ENCODE results near the gene CNP.

The CNP gene

GRCh38 chr17:41966463-41967140 is at the start of gene CNP:
Gene CNP (plus strand): TSS chr17:41966795. CDS start chr17:41966885, 90 bp downstream.
- H3K4me3 ChIP-seq (ENCODE audit: low read length): peak within 1 kb of the TSS; percentile 89
- peak within 1 kb of the TSS; percentile 57 for H3K9ac ChIP-seq (ENCODE audit: low read length)
- H3K36me3 ChIP-seq (ENCODE audit: control insufficient read depth, insufficient read depth, low read length): peaks cover 6% of the 10 kb centered on the region
- peaks cover 14% of the 10 kb centered on the region for H3K4me1 ChIP-seq (ENCODE audit: control insufficient read depth, insufficient read depth, low read length)
- H3K27ac ChIP-seq (ENCODE audit: low read depth, low read length): peak within 1 kb of the TSS; percentile 79
- no peaks in the 10 kb centered on the region for H3K27me3 ChIP-seq (ENCODE audit: control insufficient read depth, insufficient read depth, low read length)

GRCh38 chr17:41917192-41917591 is 49.4 kb upstream of the CNP start:
- no peak overlapping the region for H3K9ac ChIP-seq (ENCODE audit: low read length)
- no peak overlapping the region for H3K27ac ChIP-seq (ENCODE audit: low read depth, low read length)
- H3K4me1 ChIP-seq (ENCODE audit: control insufficient read depth, insufficient read depth, low read length): peaks cover 10% of the 10 kb centered on the region
- H3K27me3 ChIP-seq (ENCODE audit: control insufficient read depth, insufficient read depth, low read length): no peaks in the 10 kb centered on the region
- H3K36me3 ChIP-seq (ENCODE audit: control insufficient read depth, insufficient read depth, low read length): peaks cover 12% of the 10 kb centered on the region
- peak overlapping the region; percentile 94 for H3K4me3 ChIP-seq (ENCODE audit: low read length)

DNA sequence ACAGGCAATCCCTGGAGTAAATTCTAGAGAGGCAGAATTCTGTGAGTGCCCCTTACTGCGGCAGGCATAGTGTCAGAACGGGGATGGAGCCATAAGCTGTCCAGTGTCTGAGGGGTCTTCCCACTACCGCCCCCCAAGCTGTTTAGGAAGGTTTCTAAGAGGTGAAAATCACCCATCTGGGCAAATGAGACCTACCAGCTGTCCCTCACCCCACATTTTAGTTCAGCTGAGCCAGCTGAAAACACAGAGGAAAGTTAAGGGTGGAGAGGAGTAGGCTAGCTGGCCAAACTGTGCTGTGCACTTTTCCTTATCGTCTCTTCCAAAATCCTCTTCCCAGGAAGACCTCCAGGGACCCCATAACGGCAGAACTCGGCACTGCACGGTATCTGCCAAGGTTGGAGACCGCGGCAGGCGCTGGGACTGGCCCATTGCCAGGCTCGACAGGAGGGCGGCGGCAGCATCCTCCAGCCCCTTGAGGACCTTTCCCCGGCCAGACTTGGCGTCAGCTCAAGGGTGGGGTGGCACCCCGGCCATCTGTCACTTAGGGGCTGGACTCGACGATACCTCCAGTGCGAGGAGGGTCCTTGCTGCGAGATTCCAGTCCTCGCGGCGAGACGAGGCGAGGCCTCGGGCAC is 48.8 kb upstream of the CNP start:
- H3K4me3 ChIP-seq (ENCODE audit: low read length): peak overlapping the region; percentile 94
- H3K36me3 ChIP-seq (ENCODE audit: control insufficient read depth, insufficient read depth, low read length): peaks cover 5% of the 10 kb centered on the region
- no peaks in the 10 kb centered on the region for H3K27me3 ChIP-seq (ENCODE audit: control insufficient read depth, insufficient read depth, low read length)
- H3K9ac ChIP-seq (ENCODE audit: low read length): peak overlapping the region; percentile 39
- H3K4me1 ChIP-seq (ENCODE audit: control insufficient read depth, insufficient read depth, low read length): peaks cover 10% of the 10 kb centered on the region
- H3K27ac ChIP-seq (ENCODE audit: low read depth, low read length): peak overlapping the region; percentile 90

GRCh38 chr17:41918314-41919164 is 48.1 kb upstream of the CNP start, which contains the start of gene ACLY:
Gene ACLY (minus strand): TSS chr17:41918951. CDS start chr17:41913873, 5,078 bp downstream.
- Histone ChIP-seq H3K27ac (ENCODE audit: low read depth, low read length) (peak within 1 kb of the TSS; percentile 90), H3K27me3 (ENCODE audit: control insufficient read depth, insufficient read depth, low read length) (no peaks in the 10 kb centered on the region), H3K4me1 (ENCODE audit: control insufficient read depth, insufficient read depth, low read length) (peaks cover 10% of the 10 kb centered on the region), H3K4me3 (ENCODE audit: low read length) (peak within 1 kb of the TSS; percentile 94), H3K36me3 (ENCODE audit: control insufficient read depth, insufficient read depth, low read length) (no peaks in the 10 kb centered on the region), H3K9ac (ENCODE audit: low read length) (peak within 1 kb of the TSS; percentile 73)

DNA sequence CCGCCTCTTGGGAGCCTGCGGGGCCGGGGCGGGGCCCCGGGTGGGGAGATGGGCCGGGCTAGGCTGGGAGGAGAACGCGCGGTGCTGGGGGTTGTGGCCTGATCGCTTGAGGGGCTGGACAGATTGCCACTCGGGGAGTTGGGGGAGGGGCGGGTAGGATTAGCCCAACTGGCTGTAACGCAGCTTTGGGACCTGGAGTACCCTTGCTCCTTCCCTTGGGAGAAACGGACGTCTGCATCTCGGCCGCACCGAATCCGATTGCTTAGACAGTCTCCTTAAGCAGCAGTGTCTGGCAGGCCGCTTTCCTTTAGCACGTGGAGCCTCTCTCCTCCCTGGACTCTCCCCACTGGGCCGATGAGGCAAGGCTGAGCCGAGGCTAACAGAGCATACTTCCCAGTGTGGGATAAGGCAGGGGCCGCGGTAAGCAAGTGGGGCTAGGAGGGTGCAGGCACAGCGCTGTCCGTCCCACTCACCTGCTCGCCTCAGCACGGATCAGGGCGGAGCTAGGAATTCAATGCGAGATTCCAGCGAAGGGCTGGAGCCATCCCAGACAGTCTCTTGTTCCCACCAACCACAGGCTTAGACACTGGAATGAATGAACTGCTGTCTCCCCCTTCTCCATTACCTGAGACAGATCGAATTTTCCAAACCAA is 47.3 kb upstream of the CNP start:
- Histone ChIP-seq H3K9ac (ENCODE audit: low read length) (peak overlapping the region; percentile 73), H3K4me1 (ENCODE audit: control insufficient read depth, insufficient read depth, low read length) (peaks cover 10% of the 10 kb centered on the region), H3K27me3 (ENCODE audit: control insufficient read depth, insufficient read depth, low read length) (no peaks in the 10 kb centered on the region), H3K27ac (ENCODE audit: low read depth, low read length) (peak overlapping the region; percentile 80), H3K4me3 (ENCODE audit: low read length) (peak overlapping the region; percentile 82), H3K36me3 (ENCODE audit: control insufficient read depth, insufficient read depth, low read length) (no peaks in the 10 kb centered on the region)

- H3K36me3 ChIP-seq (ENCODE audit: control insufficient read depth, insufficient read depth, low read length): no peaks in the 10 kb centered on the region
- peaks cover 10% of the 10 kb centered on the region for H3K4me1 ChIP-seq (ENCODE audit: control insufficient read depth, insufficient read depth, low read length)
- H3K4me3 ChIP-seq (ENCODE audit: low read length): peak overlapping the region; percentile 82
- H3K27me3 ChIP-seq (ENCODE audit: control insufficient read depth, insufficient read depth, low read length): no peaks in the 10 kb centered on the region
- no peak overlapping the region for H3K9ac ChIP-seq (ENCODE audit: low read length)
- H3K27ac ChIP-seq (ENCODE audit: low read depth, low read length): peak overlapping the region; percentile 80
Measured at GRCh38 chr17:41919840-41920579, 46.6 kb upstream of the CNP start.

DNA sequence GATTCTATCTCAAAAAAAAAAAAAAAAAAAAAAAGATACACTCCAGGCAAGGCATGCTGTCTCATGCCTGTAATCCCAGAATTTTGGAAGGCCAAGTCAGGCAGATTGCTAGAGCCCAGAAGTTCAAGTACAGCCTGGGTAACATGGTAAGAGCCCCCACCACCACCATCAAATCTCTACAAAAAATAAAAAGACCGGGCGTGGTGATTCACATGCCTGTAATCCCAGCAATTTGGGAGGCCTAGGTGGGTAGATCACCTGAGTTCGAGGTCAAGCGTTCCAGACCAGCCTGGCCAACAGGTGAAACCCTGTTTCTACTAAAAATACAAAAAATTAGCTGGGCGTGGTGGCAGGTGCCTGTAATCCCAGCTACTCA is 46.0 kb upstream of the CNP start:
- no peaks in the 10 kb centered on the region for H3K36me3 ChIP-seq (ENCODE audit: control insufficient read depth, insufficient read depth, low read length)
- no peak overlapping the region for H3K9ac ChIP-seq (ENCODE audit: low read length)
- H3K27ac ChIP-seq (ENCODE audit: low read depth, low read length): no peak overlapping the region
- no peaks in the 10 kb centered on the region for H3K27me3 ChIP-seq (ENCODE audit: control insufficient read depth, insufficient read depth, low read length)
- peaks cover 10% of the 10 kb centered on the region for H3K4me1 ChIP-seq (ENCODE audit: control insufficient read depth, insufficient read depth, low read length)
- no peak overlapping the region for H3K4me3 ChIP-seq (ENCODE audit: low read length)

- Histone ChIP-seq H3K36me3 (ENCODE audit: control insufficient read depth, insufficient read depth, low read length) (no peaks in the 10 kb centered on the region), H3K27ac (ENCODE audit: low read depth, low read length) (no peak overlapping the region), H3K9ac (ENCODE audit: low read length) (no peak overlapping the region), H3K4me3 (ENCODE audit: low read length) (no peak overlapping the region), H3K4me1 (ENCODE audit: control insufficient read depth, insufficient read depth, low read length) (peaks cover 5% of the 10 kb centered on the region), H3K27me3 (ENCODE audit: control insufficient read depth, insufficient read depth, low read length) (no peaks in the 10 kb centered on the region)
Measured at GRCh38 chr17:41925991-41926590, 40.5 kb upstream of the CNP start.

GRCh38 chr17:41928693-41929251 is 37.8 kb upstream of the CNP start:
- Histone ChIP-seq H3K4me3 (ENCODE audit: low read length) (no peak overlapping the region), H3K4me1 (ENCODE audit: control insufficient read depth, insufficient read depth, low read length) (peaks cover 5% of the 10 kb centered on the region), H3K9ac (ENCODE audit: low read length) (no peak overlapping the region), H3K36me3 (ENCODE audit: control insufficient read depth, insufficient read depth, low read length) (no peaks in the 10 kb centered on the region), H3K27me3 (ENCODE audit: control insufficient read depth, insufficient read depth, low read length) (no peaks in the 10 kb centered on the region), H3K27ac (ENCODE audit: low read depth, low read length) (no peak overlapping the region)

DNA sequence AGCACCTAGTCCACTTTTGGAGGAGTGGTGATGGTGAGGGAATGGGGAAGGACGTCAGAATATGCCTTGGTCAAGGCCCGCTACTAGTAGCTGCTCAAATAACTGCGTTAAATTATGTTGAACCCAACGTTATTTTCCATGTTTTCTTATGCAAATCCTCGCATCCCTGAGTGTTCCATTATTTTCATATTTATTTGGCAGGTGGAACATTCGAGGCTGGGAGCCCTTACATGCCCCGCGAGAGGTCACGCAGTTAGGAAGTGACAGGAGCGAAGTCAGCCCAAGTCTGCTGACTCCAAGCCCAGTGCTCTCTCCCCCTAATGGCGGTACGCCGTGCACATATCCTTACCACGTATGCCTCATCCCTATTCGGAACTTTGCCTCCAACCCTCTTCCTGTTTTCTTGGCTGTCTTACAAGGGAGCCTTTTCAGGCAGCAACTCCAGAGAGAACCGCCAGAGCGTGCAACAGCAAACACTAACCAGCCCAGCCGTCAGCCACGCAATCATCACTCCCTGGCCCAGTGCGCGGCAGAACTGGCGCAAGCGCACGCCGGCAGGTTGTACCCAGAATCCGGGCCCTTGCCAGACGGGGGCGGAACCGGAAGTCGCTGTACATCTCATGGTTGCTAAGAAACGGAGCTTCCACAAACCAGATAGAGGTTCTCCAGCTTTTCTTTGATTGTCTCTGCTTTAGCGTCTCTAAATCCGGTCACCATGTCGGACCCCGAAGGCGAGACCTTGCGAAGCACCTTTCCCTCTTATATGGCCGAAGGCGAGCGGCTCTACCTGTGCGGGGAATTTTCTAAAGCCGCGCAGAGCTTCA is 36.4 kb upstream of the CNP start, which contains the start of gene ODAD4:
Gene ODAD4 (plus strand): TSS at position 609 of the 824 bp plus-strand sequence. CDS start 107 bp downstream, at position 716.
- peak within 1 kb of the TSS; percentile 2 for H3K9ac ChIP-seq (ENCODE audit: low read length)

More for the DNA sequence above, 36.4 kb upstream of the CNP start, which contains the start of gene ODAD4:
- H3K36me3 ChIP-seq (ENCODE audit: control insufficient read depth, insufficient read depth, low read length): no peaks in the 10 kb centered on the region
- H3K27me3 ChIP-seq (ENCODE audit: control insufficient read depth, insufficient read depth, low read length): no peaks in the 10 kb centered on the region
- peaks cover 5% of the 10 kb centered on the region for H3K4me1 ChIP-seq (ENCODE audit: control insufficient read depth, insufficient read depth, low read length)
- H3K4me3 ChIP-seq (ENCODE audit: low read length): peak within 1 kb of the TSS; percentile 66
- peak within 1 kb of the TSS; percentile 78 for H3K27ac ChIP-seq (ENCODE audit: low read depth, low read length)

Measured in rectal smooth muscle tissue (tissue), 1 donor.